ENCODE results near the gene NAGPA. TPM values are rescaled to one million over a fixed set of nuclear protein-coding genes. Genes with fewer than 3 reads are reported as not detected.
"Not testable (repeated sequence)": the region's sequence is repeated elsewhere in the genome, so short reads cannot be mapped to it uniquely, and the experiment has no call there.

NAGPA gene, protein sequence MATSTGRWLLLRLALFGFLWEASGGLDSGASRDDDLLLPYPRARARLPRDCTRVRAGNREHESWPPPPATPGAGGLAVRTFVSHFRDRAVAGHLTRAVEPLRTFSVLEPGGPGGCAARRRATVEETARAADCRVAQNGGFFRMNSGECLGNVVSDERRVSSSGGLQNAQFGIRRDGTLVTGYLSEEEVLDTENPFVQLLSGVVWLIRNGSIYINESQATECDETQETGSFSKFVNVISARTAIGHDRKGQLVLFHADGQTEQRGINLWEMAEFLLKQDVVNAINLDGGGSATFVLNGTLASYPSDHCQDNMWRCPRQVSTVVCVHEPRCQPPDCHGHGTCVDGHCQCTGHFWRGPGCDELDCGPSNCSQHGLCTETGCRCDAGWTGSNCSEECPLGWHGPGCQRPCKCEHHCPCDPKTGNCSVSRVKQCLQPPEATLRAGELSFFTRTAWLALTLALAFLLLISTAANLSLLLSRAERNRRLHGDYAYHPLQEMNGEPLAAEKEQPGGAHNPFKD
- total RNA-seq, result 1 to 10 TPM; 4.4 to 8.1 (median 6.4) TPM
- polyA plus RNA-seq, result 10 to 100 TPM in 1 of 3 donors, 1 to 10 TPM in 2; 5.3 to 12.3 (median 9.8) TPM
- long read RNA-seq, donor 1, transcript NAGPA-201 (10 exons, 2,202 nt), result major isoform, 9 of 13 reads
- long read RNA-seq, donor 1, partial matches to known transcripts, result 1 of 13 reads
- long read RNA-seq, donor 1, other reads (novel, unspliced or antisense), result 3 of 13 reads
- long read RNA-seq, donor 2, transcript NAGPA-201 (10 exons, 2,202 nt), result major isoform, 11 of 27 reads
- long read RNA-seq, donor 2, partial matches to known transcripts, result 4 of 27 reads
- long read RNA-seq, donor 2, other reads (novel, unspliced or antisense), result 12 of 27 reads

DNA sequence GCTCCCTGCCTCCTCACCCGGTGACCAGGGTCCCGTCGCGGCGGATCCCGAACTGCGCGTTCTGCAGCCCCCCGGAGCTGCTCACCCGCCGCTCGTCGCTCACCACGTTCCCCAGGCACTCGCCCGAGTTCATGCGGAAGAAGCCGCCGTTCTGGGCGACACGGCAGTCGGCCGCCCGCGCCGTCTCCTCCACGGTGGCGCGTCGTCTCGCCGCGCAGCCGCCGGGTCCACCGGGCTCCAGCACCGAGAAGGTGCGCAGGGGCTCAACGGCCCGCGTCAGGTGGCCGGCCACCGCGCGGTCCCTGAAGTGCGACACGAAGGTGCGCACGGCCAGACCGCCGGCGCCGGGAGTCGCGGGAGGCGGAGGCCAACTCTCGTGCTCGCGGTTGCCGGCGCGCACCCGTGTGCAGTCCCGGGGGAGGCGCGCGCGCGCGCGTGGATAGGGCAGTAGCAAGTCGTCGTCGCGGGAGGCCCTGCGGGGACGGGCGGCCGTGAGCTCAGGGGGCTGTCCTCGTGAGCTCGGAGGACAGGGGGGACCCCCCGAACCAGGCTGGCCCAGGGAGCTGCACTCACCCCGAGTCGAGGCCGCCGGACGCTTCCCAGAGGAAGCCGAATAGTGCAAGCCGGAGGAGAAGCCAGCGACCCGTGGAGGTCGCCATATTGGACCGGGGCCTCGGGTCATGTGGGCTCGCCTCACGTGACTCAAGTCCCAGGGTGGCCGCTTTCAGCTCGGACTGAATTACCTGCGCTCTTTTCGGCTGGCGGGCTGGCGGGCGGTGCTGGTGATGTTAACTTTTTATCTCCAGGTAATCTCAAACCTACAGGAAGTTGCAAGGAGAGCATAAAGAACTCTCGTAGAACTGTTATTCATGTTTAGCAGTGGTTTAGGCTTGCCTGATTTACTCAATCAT, at the start of gene NAGPA:
TSS of gene NAGPA (minus strand) at position 680 of the 911 bp plus-strand sequence. CDS start at position 659, 21 bp downstream.
- Histone ChIP-seq H3K27ac (peak within 1 kb of the TSS; percentile 78), H3K4me3 (peak within 1 kb of the TSS; percentile 95), H3K4me1 (peaks cover 13% of the 10 kb centered on the region), H3K27me3 (ENCODE audit: insufficient read depth in 3 of 3, low read length in 2 of 3) (no peaks in the 10 kb centered on the region), H3K36me3 (ENCODE audit: insufficient read depth in 1 of 2, low read depth in 1 of 2) (peaks cover 0 to 25% of the 10 kb centered on the region in 2 donors), H3K9me3 (no peaks in the 10 kb centered on the region)
- ATAC-seq (peak; percentile 95 to 99 (median 96)), DNase-seq (peak; percentile 90 to 96)
- TF ChIP-seq, protein P1, sequence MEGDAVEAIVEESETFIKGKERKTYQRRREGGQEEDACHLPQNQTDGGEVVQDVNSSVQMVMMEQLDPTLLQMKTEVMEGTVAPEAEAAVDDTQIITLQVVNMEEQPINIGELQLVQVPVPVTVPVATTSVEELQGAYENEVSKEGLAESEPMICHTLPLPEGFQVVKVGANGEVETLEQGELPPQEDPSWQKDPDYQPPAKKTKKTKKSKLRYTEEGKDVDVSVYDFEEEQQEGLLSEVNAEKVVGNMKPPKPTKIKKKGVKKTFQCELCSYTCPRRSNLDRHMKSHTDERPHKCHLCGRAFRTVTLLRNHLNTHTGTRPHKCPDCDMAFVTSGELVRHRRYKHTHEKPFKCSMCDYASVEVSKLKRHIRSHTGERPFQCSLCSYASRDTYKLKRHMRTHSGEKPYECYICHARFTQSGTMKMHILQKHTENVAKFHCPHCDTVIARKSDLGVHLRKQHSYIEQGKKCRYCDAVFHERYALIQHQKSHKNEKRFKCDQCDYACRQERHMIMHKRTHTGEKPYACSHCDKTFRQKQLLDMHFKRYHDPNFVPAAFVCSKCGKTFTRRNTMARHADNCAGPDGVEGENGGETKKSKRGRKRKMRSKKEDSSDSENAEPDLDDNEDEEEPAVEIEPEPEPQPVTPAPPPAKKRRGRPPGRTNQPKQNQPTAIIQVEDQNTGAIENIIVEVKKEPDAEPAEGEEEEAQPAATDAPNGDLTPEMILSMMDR (IDR thresholded peaks at IDR 0.05), result no peak
- intact Hi-C loops (cut with DNase I), result loop anchor here in 1 of 2 donors (10.0 kb wide), 1 partner anchor 61 kb away; the partner anchor contains the start of gene EEF2KMT
- WGBS, 3 donors, result 0 to 1% (median 0%) methylated on average over 77 to 104 of the region's 104 CpGs

DNA sequence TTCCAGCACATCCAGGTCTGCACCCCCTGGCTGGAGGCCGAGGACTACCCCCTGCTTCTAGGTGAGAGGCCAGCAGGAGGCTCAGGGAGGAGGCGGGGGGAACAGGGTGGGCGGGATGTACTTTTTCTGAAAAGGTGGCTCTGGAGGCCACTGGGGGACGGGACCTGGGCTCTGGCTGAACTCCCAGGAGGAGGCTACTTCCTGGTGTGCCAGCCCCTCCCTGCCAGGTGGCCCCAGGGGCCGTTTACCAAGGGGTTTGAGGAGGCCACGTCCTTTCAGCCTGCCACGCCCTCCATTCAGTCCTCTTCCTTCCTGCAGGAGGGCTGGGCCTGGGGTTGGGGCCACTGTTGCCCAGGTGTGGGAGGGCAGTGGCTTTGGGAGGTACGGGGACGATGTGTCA, 47.3 kb upstream of the NAGPA start:
- intact Hi-C loops (cut with DNase I); H3K9me3 ChIP-seq; H3K27ac ChIP-seq; DNase-seq; H3K4me1 ChIP-seq; H3K4me3 ChIP-seq; ATAC-seq; H3K27me3 ChIP-seq (ENCODE audit: insufficient read depth in 3 of 3, low read length in 2 of 3): not testable (repeated sequence)
- WGBS, 3 donors, result 73 to 80% (median 79%) methylated on average over 8 to 9 of the region's 9 CpGs
- peaks cover 0 to 83% of the 10 kb centered on the region in 2 donors for H3K36me3 ChIP-seq (ENCODE audit: insufficient read depth in 1 of 2, low read depth in 1 of 2)

- H3K27me3 ChIP-seq (ENCODE audit: insufficient read depth in 3 of 3, low read length in 2 of 3); H3K9me3 ChIP-seq; H3K27ac ChIP-seq; DNase-seq; intact Hi-C loops (cut with DNase I); H3K4me3 ChIP-seq; ATAC-seq; H3K4me1 ChIP-seq: not testable (repeated sequence)
- 84 to 91% (median 89%) methylated on average over 9 to 12 of the region's 12 CpGs for WGBS, 3 donors
- H3K36me3 ChIP-seq (ENCODE audit: insufficient read depth in 1 of 2, low read depth in 1 of 2), result peaks cover 0 to 86% of the 10 kb centered on the region in 2 donors
These were observed 46.7 kb upstream of the NAGPA start for GRCh38 chr16:5080461-5080860.

GRCh38 chr16:5078626-5079025, 44.9 kb upstream of the NAGPA start:
- peaks cover 0 to 94% of the 10 kb centered on the region in 2 donors for H3K36me3 ChIP-seq (ENCODE audit: insufficient read depth in 1 of 2, low read depth in 1 of 2)
- DNase-seq (no peak), ATAC-seq (no peak)
- intact Hi-C loops (cut with DNase I), result no loop called here
- H3K9me3 ChIP-seq, result no peaks in the 10 kb centered on the region
- 87 to 96% (median 89%) methylated on average over 17 of the region's 17 CpGs for WGBS, 3 donors
- TF ChIP-seq, protein P1 (IDR thresholded peaks at IDR 0.05), result no peak
- no peaks in the 10 kb centered on the region for H3K27me3 ChIP-seq (ENCODE audit: insufficient read depth in 3 of 3, low read length in 2 of 3)
- H3K27ac ChIP-seq, result no peak overlapping the region
- H3K4me1 ChIP-seq, result no peaks in the 10 kb centered on the region
- no peak overlapping the region for H3K4me3 ChIP-seq

GRCh38 chr16:5077304-5077703, 43.6 kb upstream of the NAGPA start:
- H3K36me3 ChIP-seq (ENCODE audit: insufficient read depth in 1 of 2, low read depth in 1 of 2), result peaks cover 0 to 89% of the 10 kb centered on the region in 2 donors

More at GRCh38 chr16:5077304-5077703, 43.6 kb upstream of the NAGPA start:
- Histone ChIP-seq H3K9me3 (no peaks in the 10 kb centered on the region), H3K27ac (no peak overlapping the region), H3K27me3 (ENCODE audit: insufficient read depth in 3 of 3, low read length in 2 of 3) (no peaks in the 10 kb centered on the region), H3K4me3 (no peak overlapping the region), H3K4me1 (peaks cover 5% of the 10 kb centered on the region)
- TF ChIP-seq, protein P1 (IDR thresholded peaks at IDR 0.05), result no peak
- 96 to 98% (median 97%) methylated on average over 13 of the region's 13 CpGs for WGBS, 3 donors
- intact Hi-C loops (cut with DNase I), result no loop called here
- DNase-seq, result no peak
- ATAC-seq, result no peak

Data from psoas muscle (tissue), 8 donors.